ENCODE data around the gene TMEM232. TPM values are rescaled to one million over a fixed set of nuclear protein-coding genes. Genes with fewer than 3 reads are reported as not detected.
A peak's percentile ranks its signal among the peaks of the same experiment; 100 is the strongest.

The TMEM232 gene
- total RNA-seq, 2 donors from 2014 or later = 13.3 TPM; not detected in 1

DNA sequence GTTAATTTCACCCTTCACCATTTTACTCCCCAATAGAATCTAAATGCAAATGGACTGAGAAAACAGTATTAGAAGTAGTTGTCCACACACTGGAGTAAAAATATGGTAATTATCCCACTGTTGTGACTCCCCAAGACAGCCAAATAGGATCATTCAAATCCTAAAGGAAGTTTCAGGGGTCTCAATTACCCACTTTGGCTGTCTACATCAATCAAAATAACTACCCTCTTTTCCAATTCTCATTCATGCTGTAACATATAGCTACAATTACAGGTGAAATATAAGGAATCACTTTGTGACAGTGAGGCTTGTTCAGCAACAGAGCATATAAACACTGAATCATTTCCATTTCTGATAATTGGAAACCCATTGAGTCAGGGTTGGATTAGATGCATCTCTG, 220.1 kb downstream of the TMEM232 start:
- Histone ChIP-seq H3K27ac (no peak overlapping the region), H3K9me3 (no peaks in the 10 kb centered on the region), H3K4me1 (ENCODE audit: control insufficient read depth in 1 of 2, low read depth in 2 of 2) (no peaks in the 10 kb centered on the region), H3K27me3 (replicated peaks; ENCODE audit: insufficient read depth) (no peaks in the 10 kb centered on the region), H3K36me3 (no peaks in the 10 kb centered on the region), H3K4me3 (no peak overlapping the region)
- no peak for TF ChIP-seq CTCF (IDR thresholded peaks at IDR 0.05)
- DNase-seq (ENCODE audit: low spot score) (no peak), ATAC-seq (ENCODE audit: insufficient number of reproducible peaks, low FRiP score, low read depth) (no peak)

DNA sequence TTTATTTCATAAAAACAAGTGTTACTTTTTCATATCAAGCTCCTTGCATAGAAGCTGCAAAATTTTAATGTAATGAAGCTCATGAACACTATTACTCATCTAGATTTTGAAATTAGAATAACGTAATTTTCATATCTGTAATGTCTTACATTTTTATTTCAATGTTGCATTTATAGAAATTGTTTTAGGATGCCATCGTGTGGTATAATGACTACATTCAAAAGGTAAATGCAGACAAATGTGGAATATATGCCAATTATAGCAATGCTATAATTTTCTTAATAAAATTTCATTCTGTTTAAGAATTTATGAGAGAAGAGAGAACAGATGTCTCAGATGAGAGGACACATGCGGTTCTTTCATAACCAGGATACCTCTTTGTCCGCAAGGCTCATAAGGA, 230.2 kb downstream of the TMEM232 start:
- Histone ChIP-seq H3K4me3 (no peak overlapping the region), H3K27me3 (replicated peaks; ENCODE audit: insufficient read depth) (no peaks in the 10 kb centered on the region), H3K27ac (no peak overlapping the region), H3K9me3 (no peaks in the 10 kb centered on the region), H3K4me1 (ENCODE audit: control insufficient read depth in 1 of 2, low read depth in 2 of 2) (no peaks in the 10 kb centered on the region), H3K36me3 (no peaks in the 10 kb centered on the region)
- DNase-seq (ENCODE audit: low spot score) (no peak), ATAC-seq (ENCODE audit: insufficient number of reproducible peaks, low FRiP score, low read depth) (no peak)
- TF ChIP-seq CTCF (IDR thresholded peaks at IDR 0.05) = no peak

DNA sequence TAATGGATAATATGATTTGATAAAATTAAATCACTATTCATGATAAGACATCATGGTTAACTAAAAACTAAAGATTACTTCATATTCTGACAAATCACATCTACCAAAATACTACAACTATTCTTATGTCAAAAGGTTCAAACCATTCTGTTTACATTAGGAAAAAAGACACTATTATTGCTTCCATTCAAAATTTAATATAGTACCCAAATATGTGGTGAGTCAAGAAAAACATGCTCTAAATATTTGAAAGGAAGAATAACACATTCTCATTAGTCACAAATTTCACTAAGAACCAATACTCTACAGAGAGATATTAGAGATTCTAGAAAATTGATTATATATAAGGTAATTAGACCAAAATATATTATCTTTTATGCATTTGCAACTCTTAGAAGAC, 234.0 kb downstream of the TMEM232 start:
- Histone ChIP-seq H3K27ac (no peak overlapping the region), H3K4me1 (ENCODE audit: control insufficient read depth in 1 of 2, low read depth in 2 of 2) (no peaks in the 10 kb centered on the region), H3K36me3 (no peaks in the 10 kb centered on the region), H3K27me3 (replicated peaks; ENCODE audit: insufficient read depth) (no peaks in the 10 kb centered on the region), H3K4me3 (no peak overlapping the region), H3K9me3 (no peaks in the 10 kb centered on the region)
- ATAC-seq (ENCODE audit: insufficient number of reproducible peaks, low FRiP score, low read depth) = no peak
- no peak for TF ChIP-seq CTCF (IDR thresholded peaks at IDR 0.05)
- no peak for DNase-seq (ENCODE audit: low spot score)

DNA sequence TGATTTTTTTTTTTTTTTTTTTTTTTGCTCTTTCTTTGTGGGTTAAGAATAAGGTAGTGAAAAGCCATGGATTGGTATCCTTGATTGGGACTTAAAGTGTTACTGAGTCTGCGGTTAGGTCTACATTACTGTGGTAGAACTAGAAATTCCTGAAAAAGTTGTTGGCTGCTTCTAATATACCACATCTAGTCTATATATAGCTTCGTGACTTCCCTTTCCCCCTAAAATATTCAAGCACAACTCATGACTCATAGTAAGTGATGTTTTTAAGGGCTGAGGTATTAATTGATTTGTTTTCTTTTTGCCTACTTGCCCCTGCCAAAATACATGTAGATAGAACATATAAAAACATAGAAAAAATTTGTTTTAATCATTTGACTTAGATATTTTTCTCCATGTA, 247.6 kb downstream of the TMEM232 start:
- DNase-seq (ENCODE audit: low spot score) = no peak
- no peaks in the 10 kb centered on the region for H3K36me3 ChIP-seq
- H3K4me3 ChIP-seq = no peak overlapping the region
- H3K27ac ChIP-seq = peak overlapping the region in 1 of 2 donors; percentile 5
- ATAC-seq (ENCODE audit: insufficient number of reproducible peaks, low FRiP score, low read depth) = peak; percentile 95
- TF ChIP-seq CTCF (IDR thresholded peaks at IDR 0.05) = no peak
- no peaks in the 10 kb centered on the region for H3K27me3 ChIP-seq (replicated peaks; ENCODE audit: insufficient read depth)
- H3K9me3 ChIP-seq = peaks cover 3% of the 10 kb centered on the region
- peaks cover 14 to 17% of the 10 kb centered on the region in 2 donors for H3K4me1 ChIP-seq (ENCODE audit: control insufficient read depth in 1 of 2, low read depth in 2 of 2)

GRCh38 chr5:110477911-110478310, 248.6 kb downstream of the TMEM232 start:
- H3K27ac ChIP-seq = no peak overlapping the region
- H3K27me3 ChIP-seq (replicated peaks; ENCODE audit: insufficient read depth) = no peaks in the 10 kb centered on the region
- no peak for TF ChIP-seq CTCF (IDR thresholded peaks at IDR 0.05)
- H3K4me3 ChIP-seq = no peak overlapping the region
- ATAC-seq (ENCODE audit: insufficient number of reproducible peaks, low FRiP score, low read depth) = no peak
- no peaks in the 10 kb centered on the region for H3K36me3 ChIP-seq
- DNase-seq (ENCODE audit: low spot score) = no peak
- peaks cover 14 to 17% of the 10 kb centered on the region in 2 donors for H3K4me1 ChIP-seq (ENCODE audit: control insufficient read depth in 1 of 2, low read depth in 2 of 2)
- H3K9me3 ChIP-seq = peaks cover 3% of the 10 kb centered on the region
